Activated CD8-positive, alpha-beta memory T cell treated with anti-CD3 and anti-CD28 coated beads for 36 hours (primary cell): ENCODE measurements around the gene RTF2. TPM values are rescaled to one million over a fixed set of nuclear protein-coding genes. Genes with fewer than 3 reads are reported as not detected.
"Not testable (repeated sequence)": the region's sequence is repeated elsewhere in the genome, so short reads cannot be mapped to it uniquely, and the experiment has no call there.

Experiments used
- CTCF ChIA-PET: fragments of 350-600 bp; sonication (Branson Sonifier 250); formaldehyde crosslinking; loops from one replicate; lab custom pipeline; 2021; ENCODE audit warnings: antibody characterized with exemption; lab: Charles Lee
- POLR2A ChIA-PET: fragments of 350-600 bp; sonication (Branson Sonifier 250); formaldehyde crosslinking; loops from one replicate; lab custom pipeline; 2021; ENCODE audit warnings: antibody characterized with exemption; lab: Charles Lee
- total RNA-seq, 2 experiments: library from RNA; stranded (reverse); gene quantifications; one replicate each; pipeline ENCODE4 v1.2.3, GENCODE V29; 2021

The RTF2 gene
- total RNA-seq, 2 experiments from 2014 or later, result 78.2 to 79.7 TPM

DNA sequence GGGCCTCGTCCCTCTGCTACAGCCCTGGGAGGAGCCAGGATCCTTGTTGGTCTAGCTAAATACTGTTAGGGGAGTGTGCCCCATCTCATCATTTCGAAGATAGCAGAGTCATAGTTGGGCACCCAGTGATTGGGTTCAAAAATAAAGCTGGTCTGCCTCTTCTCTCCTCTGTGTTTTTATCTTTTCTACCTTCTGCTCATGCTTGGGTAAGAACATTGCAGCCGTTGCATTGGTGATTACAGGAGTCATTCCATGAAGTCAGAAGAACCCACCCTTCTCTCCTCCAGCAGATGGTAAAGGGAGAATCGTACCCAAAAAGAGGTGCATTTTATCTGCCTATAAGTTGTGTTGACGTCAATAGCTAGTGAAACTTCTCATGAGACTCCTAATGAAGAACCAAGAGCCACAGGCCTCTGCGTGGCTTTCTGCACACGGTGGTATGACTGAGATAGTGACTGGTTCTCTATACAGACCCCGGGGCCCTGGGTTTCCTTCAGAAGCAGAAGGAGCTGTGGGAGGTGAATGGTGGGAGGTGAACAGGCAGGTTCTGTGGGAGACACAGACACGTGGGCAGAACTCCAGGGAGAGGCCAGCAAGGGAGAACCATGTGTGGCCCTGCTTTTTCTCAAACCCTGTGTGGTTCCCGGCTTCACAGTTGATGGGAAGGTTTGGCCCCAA is 50.4 kb downstream of the RTF2 start:
- ChIA-PET POLR2A (no interaction called here), CTCF (no interaction called here)

DNA sequence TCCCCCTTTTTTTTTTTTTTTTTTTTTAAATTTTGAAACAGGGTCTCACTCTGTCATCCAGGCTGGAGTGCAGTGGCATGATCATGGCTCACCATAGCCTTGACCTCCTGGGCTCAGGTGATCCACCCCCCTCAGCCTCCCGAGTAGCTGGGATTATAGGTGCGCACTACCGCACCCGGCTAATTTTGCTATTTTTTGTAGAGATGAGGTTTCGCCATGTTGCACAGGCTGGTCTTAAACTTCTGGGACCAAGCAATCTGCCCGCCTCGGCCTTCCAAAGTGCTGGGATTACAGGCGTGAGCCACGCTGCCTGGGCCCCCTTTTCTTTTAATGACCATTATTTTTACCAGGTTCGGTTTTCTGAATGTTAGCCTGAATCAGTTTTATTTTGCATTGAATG is 51.1 kb downstream of the RTF2 start:
- CTCF ChIA-PET, result no interaction called here
- POLR2A ChIA-PET, result no interaction called here

DNA sequence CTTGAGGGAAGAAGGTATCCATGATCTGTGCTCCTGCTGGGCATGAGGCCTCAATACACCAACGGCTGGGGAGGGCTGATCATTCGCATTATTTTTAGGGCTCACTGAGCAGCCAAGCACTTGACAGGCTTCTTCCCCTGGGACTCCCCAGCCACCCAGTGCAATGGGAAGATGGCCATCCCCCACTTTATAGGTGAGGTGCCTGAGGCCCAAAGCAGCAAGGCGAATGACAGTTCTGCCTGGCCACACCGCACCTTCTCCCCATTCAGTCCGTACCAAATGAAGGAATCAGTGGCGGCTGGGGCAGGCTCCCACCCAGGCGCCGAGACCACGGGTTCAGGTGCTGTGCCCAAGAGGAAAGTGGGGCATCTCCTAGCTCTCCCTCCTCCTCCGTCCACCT is 51.8 kb downstream of the RTF2 start:
- POLR2A ChIA-PET, result no interaction called here
- CTCF ChIA-PET, result no interaction called here

DNA sequence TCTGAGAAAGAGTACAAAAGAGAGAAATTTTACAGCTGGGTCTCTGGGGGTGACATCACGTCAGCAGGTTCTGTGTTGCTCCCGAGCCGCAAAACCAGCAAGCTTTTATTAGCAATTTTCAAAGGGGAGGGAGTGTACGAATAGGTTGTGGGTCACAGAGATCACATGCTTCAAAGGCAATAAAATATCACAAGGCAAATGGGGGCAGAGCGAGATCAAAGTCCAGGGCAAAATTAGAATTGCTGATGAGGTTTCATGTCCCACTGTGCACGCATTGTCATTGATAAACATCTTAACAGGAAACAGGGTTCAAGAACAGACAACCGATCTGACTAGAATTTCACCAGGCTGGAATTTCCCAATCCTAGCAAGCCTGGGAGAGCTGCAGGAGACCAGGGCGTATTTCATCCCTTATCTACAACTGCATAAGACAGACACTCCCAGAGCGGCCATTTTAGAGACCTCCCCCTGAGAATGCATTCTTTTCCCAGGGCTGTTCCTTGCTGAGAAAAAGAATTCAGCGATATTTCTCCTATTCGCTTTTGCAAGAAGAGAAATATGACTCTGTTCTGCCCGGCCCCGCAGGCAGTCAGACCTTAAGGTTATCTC is 52.4 kb downstream of the RTF2 start:
- POLR2A ChIA-PET, CTCF ChIA-PET: not testable (repeated sequence)

DNA sequence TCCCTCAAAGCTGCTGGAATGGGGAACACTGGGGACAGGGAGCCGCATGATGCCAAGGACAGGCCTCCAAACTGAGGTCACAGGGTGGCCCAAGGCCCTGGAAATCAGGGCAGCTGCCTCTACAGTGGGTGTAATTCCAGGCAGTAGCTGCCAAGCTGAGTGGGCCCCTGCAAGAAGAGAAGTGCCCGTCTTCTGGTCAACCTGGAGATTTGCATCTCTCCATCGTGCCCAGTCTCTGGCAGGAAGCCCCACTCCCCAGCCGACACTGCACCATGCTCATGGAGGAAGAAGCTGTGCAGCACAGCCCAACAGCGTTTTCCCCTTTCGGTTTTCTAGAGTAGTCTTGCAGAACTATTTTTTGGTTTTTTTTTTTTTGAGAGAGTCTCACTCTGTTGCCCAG is 53.9 kb downstream of the RTF2 start:
- POLR2A ChIA-PET, result no interaction called here
- CTCF ChIA-PET, result interaction anchor here (0.8 kb wide), 1 partner anchor 25 kb away, joined by 3 read pairs; no protein-coding TSS in a partner anchor

DNA sequence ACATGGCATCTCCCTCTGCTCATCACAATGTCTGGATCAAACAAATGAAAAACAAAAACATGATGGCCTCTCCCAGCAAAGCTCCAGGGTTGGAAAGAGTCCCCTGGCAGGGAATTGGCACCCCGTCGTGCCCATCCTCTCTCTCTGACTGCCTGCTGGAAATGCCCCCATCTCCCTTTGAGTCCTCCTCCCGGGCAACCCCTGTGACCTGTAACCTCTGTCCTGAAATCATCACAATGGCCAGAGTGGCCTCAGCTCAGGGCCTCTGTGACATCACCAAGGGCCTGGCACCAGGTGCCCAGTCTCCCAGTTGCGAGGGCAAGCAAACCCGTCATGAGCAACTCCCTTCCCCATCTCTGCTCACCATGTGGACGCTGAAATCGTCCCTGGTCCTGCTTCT is 56.0 kb downstream of the RTF2 start, which contains the start of gene FAM209A:
Gene FAM209A (plus strand): TSS at position 301 of the 400 bp plus-strand sequence. CDS start 65 bp downstream, at position 366.
- POLR2A ChIA-PET, CTCF ChIA-PET: not testable (repeated sequence)

DNA sequence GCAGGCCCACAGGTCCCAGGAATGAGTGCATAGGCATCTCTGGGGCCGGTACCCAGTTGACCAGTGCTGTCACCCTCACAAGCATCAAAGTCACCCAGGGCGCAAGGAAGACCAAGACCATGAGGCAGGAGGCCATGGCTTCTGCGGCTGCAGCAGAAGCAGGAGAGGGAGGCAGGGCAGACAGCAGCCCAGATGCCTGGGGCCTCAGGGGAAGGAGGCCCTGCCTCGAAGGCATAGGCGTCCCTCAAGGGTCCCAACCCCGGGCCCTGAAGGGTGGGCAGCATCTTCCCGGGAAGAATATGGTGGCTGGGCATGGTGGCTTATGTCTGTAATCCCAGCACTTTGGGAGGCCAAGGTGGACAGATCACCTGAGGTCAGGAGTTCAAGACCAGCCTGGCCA is 59.1 kb downstream of the RTF2 start:
- POLR2A ChIA-PET, result no interaction called here
- CTCF ChIA-PET, result interaction anchor here (0.7 kb wide), 1 partner anchor 119 kb away, joined by 3 read pairs; no protein-coding TSS in a partner anchor

DNA sequence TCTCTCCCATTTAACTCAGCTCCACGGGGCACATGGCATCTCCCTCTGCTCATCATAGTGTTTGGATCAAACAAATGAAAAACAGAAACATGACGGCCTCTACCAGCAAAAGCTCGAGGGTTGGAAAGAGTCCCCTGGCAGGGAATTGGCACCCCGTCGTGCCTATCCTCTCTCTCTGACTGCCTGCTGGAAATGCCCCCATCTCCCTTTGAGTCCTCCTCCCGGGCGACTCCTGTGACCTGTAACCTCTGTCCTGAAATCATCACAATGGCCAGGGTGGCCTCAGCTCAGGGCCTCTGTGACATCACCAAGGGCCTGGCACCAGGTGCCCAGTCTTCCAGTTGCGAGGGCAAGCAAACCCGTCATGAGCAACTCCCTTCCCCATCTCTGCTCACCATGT is 64.5 kb downstream of the RTF2 start, which contains the start of gene FAM209B:
Gene FAM209B (plus strand): TSS at position 301 of the 400 bp plus-strand sequence. CDS start 96 bp downstream, at position 397.
- POLR2A ChIA-PET, CTCF ChIA-PET: not testable (repeated sequence)

DNA sequence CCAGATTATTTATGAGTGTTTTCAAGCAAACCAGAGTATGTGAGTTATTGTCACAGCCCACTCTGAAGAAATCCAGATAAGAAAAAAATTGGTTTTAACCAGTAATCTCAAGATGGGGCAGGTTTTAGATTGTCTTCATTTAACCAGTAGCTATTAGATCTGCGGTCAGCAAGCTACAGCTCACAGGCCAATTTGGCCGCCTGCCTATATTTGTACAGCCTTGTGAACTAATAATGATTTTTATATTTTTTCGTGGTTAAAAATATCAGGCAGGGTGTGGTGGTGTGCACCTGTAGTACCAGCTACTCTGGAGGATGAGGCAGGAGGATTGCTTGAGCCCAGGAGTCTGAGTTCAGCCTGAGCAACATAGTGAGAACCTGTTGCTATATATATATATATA is 69.6 kb downstream of the RTF2 start:
- ChIA-PET CTCF (interaction anchor here (1.1 kb wide), 1 partner anchor 13 kb away, joined by 3 read pairs; no protein-coding TSS in a partner anchor), POLR2A (no interaction called here)

DNA sequence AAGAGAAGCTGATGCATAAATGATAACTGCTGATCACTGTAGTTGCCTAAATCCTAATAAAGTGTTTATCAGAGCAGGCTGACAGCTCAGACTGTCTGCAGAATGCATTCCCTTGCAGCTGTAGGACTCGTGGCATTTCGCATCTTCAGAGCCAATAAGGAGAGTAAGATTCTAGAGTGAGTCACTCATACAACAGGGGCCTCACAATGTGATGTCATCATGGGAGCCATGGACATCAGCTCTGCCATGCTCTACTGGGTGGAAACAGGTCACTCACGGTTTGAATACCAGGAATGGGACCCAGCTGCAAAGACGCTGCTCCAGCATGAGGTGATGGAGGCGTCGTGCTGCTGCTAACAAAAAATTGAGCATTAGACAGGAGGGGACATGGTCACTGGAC is 72.0 kb downstream of the RTF2 start:
- POLR2A ChIA-PET, result no interaction called here
- CTCF ChIA-PET, result interaction anchor here (0.8 kb wide), 1 partner anchor 9 kb away, joined by 4 read pairs; no protein-coding TSS in a partner anchor

DNA sequence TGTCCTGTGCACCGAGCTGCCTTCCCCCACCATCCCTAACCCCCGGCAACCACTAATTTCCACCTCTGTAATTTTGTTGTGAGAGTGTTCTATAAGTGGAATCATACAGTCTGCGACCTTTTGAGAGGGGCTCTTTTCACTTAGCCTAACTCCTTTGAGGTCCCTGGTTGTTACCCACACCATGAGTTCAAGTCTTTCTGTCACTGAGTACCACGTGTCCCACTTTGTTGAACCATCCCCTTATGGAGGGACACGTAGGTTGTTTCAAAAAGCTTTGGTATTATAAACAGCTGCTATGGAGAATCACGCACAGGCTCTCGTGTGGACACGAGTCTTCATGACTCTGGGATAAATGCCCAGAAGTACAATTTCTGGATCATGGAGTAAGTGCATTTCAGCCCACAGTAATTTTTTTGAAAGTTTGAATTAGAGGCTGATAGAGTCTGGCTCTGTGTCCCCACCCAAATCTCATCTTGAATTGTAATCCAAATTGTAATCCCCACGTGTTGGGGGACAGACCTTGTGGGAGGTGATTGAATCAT is 74.1 kb downstream of the RTF2 start:
- POLR2A ChIA-PET, result no interaction called here
- CTCF ChIA-PET, result no interaction called here

DNA sequence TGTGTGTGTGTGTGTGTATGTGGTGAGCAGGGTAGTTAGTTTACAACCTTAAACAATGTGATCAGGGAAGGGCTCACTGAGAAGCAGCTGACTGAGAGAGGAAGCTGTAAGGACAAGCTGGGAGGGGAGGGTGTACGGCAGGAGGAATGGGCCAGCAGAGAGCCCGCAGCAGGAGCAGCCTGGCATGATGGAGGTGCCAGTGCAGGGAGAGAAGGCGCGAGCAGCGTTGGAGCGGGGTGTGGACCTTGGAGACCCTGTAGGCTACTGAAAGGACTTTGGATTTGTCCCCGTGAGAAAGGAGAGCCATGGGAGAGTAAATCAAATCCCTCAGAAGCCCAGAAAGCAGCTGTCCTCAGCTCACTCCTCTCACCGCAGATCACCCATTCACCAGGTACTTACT is 83.1 kb downstream of the RTF2 start:
- POLR2A ChIA-PET, result no interaction called here
- CTCF ChIA-PET, result interaction anchor here (0.7 to 2.1 kb wide), 4 partner anchors 14 to 798 kb away, joined by 3 to 6 read pairs (median 4); no protein-coding TSS in a partner anchor

DNA sequence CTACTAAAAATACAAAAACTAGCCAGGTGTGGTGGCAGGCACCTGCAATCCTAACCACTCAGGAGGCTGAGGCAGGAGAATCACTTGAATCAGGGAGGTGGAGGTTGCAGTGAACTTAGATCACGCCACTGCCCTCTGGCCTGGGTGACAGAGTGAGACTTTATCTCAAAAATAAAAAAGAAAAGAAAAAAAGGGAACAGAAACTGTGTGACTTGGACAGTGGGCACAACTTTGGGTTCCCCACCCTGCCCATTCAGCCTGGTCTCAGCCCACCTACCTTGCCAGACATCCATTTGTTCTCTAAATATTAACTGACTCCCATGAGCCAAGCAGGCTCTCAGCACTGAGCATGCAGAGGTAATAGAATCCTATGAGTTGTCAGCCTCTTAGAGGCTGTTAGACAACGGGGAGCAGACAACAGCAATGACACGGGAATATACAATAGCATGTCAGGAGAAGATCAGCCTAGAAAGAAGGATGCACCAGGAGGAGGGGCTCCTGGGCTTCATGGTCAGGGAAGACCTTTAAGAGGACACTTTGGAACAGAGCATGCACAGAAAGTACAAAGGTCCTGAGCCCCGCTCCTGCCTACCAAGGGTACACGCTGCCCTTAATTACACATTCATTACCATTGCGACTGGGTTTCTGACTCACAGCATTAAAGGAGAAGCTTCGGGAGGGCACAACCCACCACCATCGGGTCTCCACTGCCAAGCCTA is 84.6 kb downstream of the RTF2 start:
- ChIA-PET CTCF (no interaction called here), POLR2A (no interaction called here)

DNA sequence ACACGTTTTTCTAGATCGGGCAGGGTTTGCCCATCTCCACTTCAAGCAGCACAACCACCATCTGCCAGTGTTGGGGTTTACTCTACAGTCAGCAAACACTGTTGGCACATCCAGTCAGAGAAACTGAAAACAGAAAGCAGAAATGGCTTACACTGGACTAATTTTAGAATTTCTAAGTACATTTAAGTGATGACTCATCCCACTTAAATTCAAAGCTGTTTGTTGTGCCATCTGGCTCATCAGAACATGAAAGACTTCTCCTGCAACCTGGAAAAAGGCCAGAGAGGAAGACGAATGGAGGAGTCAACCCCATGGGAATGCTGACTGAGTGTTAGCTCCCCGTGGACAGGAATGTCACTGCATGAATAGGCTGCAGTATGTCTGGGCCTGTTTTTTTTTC is 86.4 kb downstream of the RTF2 start:
- ChIA-PET CTCF (no interaction called here), POLR2A (interaction anchor here (0.6 kb wide), 1 partner anchor 1755 kb away, joined by 9 read pairs; no protein-coding TSS in a partner anchor)

DNA sequence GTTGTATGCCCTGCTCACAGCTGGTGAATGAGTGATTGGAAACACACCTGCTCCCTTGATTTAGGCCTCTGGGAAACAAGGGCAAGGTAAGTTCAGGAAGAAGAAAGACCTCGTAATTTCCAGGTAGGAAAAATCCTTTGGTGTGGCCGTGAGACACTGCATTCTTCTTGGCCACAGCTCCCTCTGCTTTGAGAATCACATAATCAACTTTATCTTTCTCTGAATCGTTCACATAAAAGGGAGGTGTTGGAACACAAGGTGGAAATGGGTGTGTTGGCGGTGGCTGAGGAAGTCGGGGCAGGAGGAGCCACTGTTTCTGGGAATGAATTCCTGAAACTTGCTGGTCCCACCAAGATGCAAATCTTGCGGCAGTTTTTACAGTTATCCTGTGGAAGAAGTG is 90.5 kb downstream of the RTF2 start:
- POLR2A ChIA-PET, result no interaction called here

DNA sequence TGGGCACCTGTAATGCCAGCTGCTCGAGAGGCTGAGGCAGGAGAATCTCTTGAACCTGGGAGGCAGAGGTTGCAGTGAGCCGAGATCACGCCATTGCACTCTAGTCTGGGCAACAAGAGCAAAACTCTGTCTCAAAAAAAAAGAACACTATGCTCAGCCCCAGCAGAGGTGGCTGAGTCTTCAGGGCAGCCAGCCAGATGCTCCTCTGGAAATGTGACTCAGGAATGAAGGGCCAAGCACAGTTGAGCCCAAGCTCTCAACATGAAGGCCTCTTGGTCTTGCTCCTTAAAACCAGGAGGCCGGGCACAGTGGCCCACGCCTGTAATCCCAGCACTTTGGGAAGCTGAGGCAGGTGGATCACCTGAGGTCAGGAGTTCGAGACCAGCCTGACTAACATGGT is 96.1 kb downstream of the RTF2 start:
- POLR2A ChIA-PET, CTCF ChIA-PET: not testable (repeated sequence)

More for the DNA sequence above, 90.5 kb downstream of the RTF2 start:
- CTCF ChIA-PET, result no interaction called here

DNA sequence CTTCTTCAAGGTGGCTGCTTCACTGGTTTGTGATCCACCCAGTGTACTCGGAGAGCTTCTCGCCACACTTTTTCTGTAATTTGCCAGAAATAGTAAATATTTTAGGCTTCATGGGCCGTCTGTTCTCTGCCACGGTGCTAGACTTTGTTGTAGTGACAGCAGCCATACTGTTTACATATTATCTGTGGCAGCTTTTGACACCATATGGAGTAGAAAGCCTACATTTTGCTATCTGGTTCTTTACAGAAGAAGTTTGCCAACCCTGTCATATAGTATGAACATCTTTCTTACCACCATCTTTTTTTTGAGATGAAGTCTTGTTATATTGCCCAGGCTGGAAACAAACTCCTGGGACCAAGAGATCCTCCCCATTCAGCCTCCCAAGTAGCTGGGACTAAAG is 97.1 kb downstream of the RTF2 start:
- ChIA-PET POLR2A (no interaction called here), CTCF (no interaction called here)

DNA sequence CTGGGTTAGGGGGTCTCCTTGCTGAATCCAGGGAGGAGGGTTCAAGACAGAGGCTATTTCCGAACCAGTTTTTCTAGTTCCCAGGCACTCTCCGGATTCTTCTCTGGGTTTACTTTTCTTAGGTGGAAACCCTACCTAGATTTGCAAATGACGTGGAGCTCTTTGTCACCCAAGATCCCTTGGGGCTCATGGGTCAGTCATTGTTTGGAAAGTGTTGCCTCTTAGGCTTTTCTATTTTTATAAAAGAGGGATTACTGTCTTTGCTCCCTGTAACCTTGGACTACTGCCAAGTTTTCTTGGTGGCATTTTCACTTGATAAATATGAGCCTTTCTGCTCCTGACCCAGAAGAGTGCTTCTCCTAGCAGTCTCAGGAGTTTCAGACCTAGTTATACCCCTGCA is 98.2 kb downstream of the RTF2 start:
- POLR2A ChIA-PET, result no interaction called here
- CTCF ChIA-PET, result no interaction called here
